LoVo (cell line): Measurements from ENCODE around the gene FRMD4B.
"Not testable (repeated sequence)": the region's sequence is repeated elsewhere in the genome, so short reads cannot be mapped to it uniquely, and the experiment has no call there.

Experiments
- DNase-seq: peaks from one replicate; pipeline ENCODE4 v3.0.0-alpha.2; 2016; ENCODE audit warnings: low spot score

FRMD4B gene

GRCh38 chr3:69244039-69244438, 141.8 kb downstream of the FRMD4B start:
- no peak for DNase-seq

DNA sequence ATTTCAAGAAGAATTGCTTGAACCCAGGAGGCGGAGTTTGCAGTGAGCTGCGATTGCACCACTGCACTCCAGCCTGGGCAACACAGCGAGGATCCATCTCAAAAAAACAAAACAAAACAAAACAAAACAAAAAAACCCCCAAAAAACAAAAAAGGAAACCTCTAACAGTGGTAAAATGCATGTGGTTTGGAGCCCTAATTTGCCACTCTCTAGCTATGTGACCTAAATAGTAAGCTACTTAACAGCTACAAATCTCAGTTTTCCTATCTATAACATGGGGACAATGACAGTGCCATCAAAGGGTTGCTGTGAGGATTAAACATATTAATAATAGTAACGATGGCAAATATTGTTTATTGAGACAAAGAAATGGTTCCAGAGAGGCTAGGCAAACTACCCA, 144.1 kb downstream of the FRMD4B start:
- no peak for DNase-seq

- DNase-seq = no peak
Observed at GRCh38 chr3:69240651-69241568, 145.0 kb downstream of the FRMD4B start.

GRCh38 chr3:69239063-69239462, 146.8 kb downstream of the FRMD4B start:
- DNase-seq = no peak

- peak; percentile 21 for DNase-seq
Observed at GRCh38 chr3:69236812-69237707, 148.8 kb downstream of the FRMD4B start.

- no peak for DNase-seq
Observed at GRCh38 chr3:69235882-69236281, 150.0 kb downstream of the FRMD4B start.

GRCh38 chr3:69235227-69235626, 150.7 kb downstream of the FRMD4B start:
- DNase-seq = not testable (repeated sequence)

DNA sequence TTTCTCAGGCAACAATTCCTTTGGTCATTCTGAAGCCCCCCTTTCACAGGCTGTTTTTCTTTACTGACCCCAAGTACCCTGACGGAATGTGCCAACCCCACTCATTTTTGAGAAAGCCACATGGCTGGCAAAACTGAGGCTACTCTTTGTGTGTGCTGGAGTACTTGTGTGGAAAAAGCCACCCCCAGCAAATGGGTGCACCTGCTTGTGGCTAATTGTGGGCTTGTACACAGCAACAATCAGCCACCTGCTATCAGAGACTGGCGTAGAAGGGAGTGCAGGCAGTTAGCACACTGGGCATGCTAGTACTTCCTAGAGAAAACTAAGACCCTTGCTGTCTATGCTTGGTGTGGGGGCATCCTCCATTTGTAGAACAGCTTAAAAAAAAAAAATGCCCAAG, 153.4 kb downstream of the FRMD4B start:
- DNase-seq = no peak

DNA sequence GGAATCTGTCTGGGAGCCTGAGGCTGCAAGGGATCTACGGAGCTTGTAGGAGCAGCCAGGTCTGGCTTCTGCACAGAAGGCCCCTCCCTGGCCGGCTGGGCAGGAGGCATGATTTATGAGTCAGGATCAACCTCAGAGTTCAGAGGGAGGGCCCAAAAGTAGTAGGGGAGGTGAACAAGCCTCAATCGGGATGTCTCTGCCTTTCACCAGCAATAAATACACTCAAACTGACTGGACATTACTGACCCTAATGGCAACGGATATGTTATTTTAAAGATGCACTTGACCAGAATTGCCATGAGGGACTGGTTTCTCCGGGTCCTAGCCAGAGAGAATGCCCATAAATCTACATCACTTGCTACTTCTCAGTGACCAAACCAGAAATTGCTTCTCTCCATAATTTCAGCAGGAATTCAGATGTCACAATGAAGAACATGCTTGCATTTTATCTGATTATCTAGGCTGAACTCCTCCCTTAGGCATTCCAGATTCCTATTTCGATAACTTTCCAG, 153.9 kb downstream of the FRMD4B start:
- no peak for DNase-seq

GRCh38 chr3:69226071-69226470, 159.8 kb downstream of the FRMD4B start:
- no peak for DNase-seq

- no peak for DNase-seq
Observed at GRCh38 chr3:69219101-69219708, 166.7 kb downstream of the FRMD4B start.

DNA sequence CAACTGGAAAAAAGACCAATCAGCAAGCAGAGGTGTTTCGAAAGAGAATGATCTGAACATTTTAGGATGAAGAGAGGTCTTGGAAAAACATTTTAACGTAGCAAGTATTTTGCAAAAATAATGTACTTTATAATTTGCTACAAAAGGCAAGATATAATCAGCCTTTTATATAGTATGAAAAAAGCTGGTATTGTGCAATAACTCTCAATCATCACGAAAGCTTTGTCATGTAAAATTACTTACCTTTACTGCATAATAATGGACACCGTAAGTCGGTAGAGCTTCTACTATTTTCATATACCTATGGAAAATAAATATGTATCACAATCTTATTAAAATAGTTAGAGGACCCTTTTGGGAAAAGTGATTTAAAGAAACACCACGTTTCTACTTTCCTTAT, 167.8 kb downstream of the FRMD4B start:
- DNase-seq = no peak

- no peak for DNase-seq
Observed at GRCh38 chr3:69216981-69217380, 168.9 kb downstream of the FRMD4B start.

- no peak for DNase-seq
Observed at GRCh38 chr3:69214241-69214640, 171.6 kb downstream of the FRMD4B start.

DNA sequence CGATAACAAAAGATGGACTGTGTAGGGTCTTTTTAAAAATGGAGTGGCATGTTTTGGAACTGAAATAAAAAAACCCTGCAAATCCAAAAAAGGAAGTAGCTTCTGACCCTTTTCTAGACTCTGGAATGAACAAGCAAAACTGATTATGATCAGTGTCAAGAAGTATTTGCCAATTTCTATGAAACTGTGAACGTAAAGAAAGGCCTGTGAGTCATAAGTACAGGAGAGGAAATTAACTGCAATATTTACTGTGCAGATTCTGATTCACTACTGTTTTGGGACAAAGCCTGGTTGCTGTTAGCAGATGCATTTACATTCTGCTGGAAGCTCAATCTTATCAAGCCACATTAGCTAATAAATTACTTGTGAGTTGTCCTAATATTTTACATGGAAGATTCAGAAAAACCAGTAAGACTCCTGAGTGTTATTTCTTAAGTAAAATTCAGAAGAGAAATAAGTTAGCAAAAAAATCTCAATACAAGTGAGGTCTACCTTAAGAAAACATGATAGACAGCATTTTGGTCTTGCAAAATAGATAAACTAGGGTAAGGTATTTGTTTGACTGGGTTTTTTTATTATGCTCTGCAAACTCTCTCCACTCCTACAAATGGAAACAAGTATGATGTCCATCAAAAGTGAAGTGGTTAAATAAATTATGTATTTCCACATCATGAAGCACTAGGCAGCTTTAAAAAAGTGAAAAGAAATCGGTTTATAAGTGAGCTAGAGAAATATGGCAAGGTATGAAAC, 173.3 kb downstream of the FRMD4B start:
- no peak for DNase-seq

DNA sequence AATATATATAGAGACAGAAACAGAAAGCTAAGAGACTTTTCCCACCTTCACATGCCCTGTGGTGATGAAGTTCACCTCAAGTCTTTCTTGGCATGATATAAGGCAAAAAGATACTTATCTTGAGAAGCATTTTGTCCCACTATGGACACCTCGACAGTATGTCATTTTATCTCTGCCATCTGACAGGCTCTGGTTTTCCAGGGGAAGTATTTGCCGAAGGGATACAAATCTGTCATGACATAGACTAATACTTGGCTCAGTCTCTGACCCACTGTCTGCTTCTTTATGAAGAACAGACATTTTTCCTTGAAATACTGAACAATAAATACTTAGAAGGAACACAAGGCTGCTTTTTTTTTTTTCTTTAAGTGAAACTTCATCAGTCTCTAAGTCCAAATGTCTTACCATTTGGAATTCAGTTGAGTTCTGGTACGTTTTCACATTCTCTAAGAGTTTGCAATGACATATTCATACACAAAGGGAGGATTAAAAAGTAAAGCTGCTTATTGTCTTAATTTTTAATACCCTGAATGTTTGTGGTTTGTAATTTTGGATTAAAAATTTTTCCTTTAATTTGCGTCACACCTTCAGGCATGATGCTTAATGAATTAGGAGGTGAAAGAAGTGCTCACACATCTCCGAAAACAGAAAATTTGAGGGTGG, 175.7 kb downstream of the FRMD4B start:
- DNase-seq = no peak

- no peak for DNase-seq
Observed at GRCh38 chr3:69209413-69209812, 176.5 kb downstream of the FRMD4B start.

- no peak for DNase-seq
Observed at GRCh38 chr3:69207031-69207430, 178.9 kb downstream of the FRMD4B start.

- DNase-seq = no peak
Observed at GRCh38 chr3:69205385-69205784, 180.5 kb downstream of the FRMD4B start.

DNA sequence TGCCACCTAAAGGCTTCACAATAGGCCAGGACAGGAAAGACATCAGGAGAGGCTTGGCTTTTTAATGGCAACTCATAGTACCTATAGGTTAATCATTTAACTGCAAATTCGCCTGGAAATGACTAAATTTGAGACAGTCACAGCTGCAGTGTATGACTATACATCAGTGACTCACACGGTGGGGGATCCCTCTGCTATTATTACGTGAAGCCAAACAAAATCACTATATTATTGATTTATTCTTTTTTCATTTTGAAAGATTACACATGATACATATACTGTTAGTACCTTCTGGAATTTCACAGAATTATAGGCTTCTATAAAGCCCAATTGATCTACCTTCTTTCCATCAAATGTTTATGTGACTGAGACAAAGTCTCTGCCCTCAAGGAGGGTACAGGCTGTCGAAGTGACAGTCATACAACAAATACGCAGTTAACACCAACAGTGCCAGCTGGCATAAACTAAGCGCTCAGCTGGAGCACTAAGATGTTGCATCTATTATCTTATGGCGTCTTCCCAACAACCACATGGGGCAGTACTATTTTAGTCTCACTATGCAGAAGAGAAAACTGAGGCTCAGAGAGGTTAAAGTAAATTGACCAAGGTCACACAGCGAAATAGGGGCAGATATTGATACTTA, 181.5 kb downstream of the FRMD4B start:
- DNase-seq = peak; percentile 40
